ENCODE measurements around the gene TRDN.
"Not testable (repeated sequence)": the region's sequence is repeated elsewhere in the genome, so short reads cannot be mapped to it uniquely, and the experiment has no call there.

TRDN gene

DNA sequence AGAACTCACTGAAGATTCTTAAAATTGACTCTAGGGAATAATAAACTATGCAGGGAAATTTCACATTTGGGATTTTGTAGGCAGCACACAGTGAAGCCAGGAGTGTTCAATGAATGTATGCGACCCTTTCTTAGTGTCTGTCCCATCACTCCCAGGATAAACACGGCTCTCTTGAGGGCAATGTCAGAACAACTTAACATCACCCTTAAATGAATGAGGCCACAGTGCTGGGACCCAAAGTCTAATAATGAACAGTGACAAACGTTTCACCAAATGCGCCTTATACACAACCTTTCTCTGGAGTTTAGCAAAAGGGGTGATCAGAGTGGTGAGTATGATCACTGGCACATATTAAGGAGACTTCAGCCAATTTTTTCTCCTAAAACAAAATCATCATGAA is 403.4 kb downstream of the TRDN start:
- Histone ChIP-seq H3F3A (ENCODE audit: control insufficient read depth, insufficient read depth) (no peaks in the 10 kb centered on the region), H3K4me1 (ENCODE audit: control insufficient read depth, low read length) (no peaks in the 10 kb centered on the region), H3K9me3 (ENCODE audit: control insufficient read depth, insufficient read depth, low read length) (no peaks in the 10 kb centered on the region), H3K79me2 (ENCODE audit: control insufficient read depth, low read length) (no peaks in the 10 kb centered on the region), H3K27ac (ENCODE audit: low read depth, low read length) (no peak overlapping the region), H3K9me2 (replicated peaks; ENCODE audit: control insufficient read depth, low read length) (no peaks in the 10 kb centered on the region), H3K4me2 (ENCODE audit: low read length) (no peak overlapping the region), H3K4me3 (ENCODE audit: low read length) (no peak overlapping the region), H4K20me1 (ENCODE audit: control insufficient read depth, insufficient read depth, low read depth, low read length) (no peaks in the 10 kb centered on the region), H3K27me3 (ENCODE audit: control insufficient read depth, low read length) (no peaks in the 10 kb centered on the region), H3K36me3 (ENCODE audit: control insufficient read depth, low read length) (no peaks in the 10 kb centered on the region)
- TF ChIP-seq, protein P1, sequence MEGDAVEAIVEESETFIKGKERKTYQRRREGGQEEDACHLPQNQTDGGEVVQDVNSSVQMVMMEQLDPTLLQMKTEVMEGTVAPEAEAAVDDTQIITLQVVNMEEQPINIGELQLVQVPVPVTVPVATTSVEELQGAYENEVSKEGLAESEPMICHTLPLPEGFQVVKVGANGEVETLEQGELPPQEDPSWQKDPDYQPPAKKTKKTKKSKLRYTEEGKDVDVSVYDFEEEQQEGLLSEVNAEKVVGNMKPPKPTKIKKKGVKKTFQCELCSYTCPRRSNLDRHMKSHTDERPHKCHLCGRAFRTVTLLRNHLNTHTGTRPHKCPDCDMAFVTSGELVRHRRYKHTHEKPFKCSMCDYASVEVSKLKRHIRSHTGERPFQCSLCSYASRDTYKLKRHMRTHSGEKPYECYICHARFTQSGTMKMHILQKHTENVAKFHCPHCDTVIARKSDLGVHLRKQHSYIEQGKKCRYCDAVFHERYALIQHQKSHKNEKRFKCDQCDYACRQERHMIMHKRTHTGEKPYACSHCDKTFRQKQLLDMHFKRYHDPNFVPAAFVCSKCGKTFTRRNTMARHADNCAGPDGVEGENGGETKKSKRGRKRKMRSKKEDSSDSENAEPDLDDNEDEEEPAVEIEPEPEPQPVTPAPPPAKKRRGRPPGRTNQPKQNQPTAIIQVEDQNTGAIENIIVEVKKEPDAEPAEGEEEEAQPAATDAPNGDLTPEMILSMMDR (IDR thresholded peaks at IDR 0.05; ENCODE audit: low read depth, low read length, poor library complexity, severe bottlenecking): no peak

DNA sequence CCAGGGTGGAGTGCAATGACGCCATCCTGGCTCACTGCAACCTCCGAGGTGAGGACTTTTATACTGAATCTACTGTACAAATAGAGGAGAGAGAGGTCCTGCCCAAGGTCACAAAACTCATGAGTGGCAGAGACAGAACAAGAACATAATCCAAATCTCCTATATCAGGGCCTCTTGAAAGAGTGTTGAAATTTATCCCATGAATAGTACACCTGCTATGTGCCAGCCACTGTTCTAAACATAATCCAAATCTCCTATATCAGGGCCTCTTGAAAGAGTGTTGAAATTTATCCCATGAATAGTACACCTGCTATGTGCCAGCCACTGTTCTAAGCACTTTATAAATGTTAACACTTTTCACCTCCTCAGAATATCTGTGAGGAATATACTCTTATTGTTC is 409.0 kb downstream of the TRDN start:
- not testable (repeated sequence) for H3K79me2 ChIP-seq (ENCODE audit: control insufficient read depth, low read length); H3F3A ChIP-seq (ENCODE audit: control insufficient read depth, insufficient read depth); H3K9me3 ChIP-seq (ENCODE audit: control insufficient read depth, insufficient read depth, low read length); H3K9me2 ChIP-seq (replicated peaks; ENCODE audit: control insufficient read depth, low read length); H3K36me3 ChIP-seq (ENCODE audit: control insufficient read depth, low read length); H3K4me1 ChIP-seq (ENCODE audit: control insufficient read depth, low read length); H3K4me2 ChIP-seq (ENCODE audit: low read length); H4K20me1 ChIP-seq (ENCODE audit: control insufficient read depth, insufficient read depth, low read depth, low read length); H3K27ac ChIP-seq (ENCODE audit: low read depth, low read length); H3K27me3 ChIP-seq (ENCODE audit: control insufficient read depth, low read length); H3K4me3 ChIP-seq (ENCODE audit: low read length)

DNA sequence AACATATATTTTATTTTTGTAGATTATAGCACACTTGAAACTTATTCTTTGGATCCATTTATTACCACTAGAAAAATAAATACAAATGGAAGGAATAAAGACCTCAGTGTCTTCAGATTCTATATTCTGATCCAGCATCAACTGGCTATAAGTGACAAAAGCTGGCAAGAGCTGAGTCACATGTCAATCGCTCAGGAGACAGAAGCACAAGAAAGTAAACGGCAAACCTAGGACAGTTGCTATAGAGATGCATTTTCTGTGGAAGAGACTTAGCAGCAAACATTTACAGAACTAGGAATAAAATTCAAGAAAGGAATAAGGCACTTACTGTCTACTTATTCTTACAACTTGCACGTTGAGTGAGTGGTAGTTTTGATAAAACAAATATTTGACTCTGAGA is 410.4 kb downstream of the TRDN start:
- Histone ChIP-seq H3K9me2 (replicated peaks; ENCODE audit: control insufficient read depth, low read length) (no peaks in the 10 kb centered on the region), H3K36me3 (ENCODE audit: control insufficient read depth, low read length) (no peaks in the 10 kb centered on the region), H3K4me3 (ENCODE audit: low read length) (no peak overlapping the region), H3K27ac (ENCODE audit: low read depth, low read length) (no peak overlapping the region), H3K4me1 (ENCODE audit: control insufficient read depth, low read length) (no peaks in the 10 kb centered on the region), H3K79me2 (ENCODE audit: control insufficient read depth, low read length) (no peaks in the 10 kb centered on the region), H3K9me3 (ENCODE audit: control insufficient read depth, insufficient read depth, low read length) (no peaks in the 10 kb centered on the region), H3K4me2 (ENCODE audit: low read length) (no peak overlapping the region), H4K20me1 (ENCODE audit: control insufficient read depth, insufficient read depth, low read depth, low read length) (no peaks in the 10 kb centered on the region), H3F3A (ENCODE audit: control insufficient read depth, insufficient read depth) (no peaks in the 10 kb centered on the region), H3K27me3 (ENCODE audit: control insufficient read depth, low read length) (no peaks in the 10 kb centered on the region)
- TF ChIP-seq EZH2phosphoT487 (IDR thresholded peaks at IDR 0.05; ENCODE audit: borderline replicate concordance, low read length): no peak
- TF ChIP-seq, protein P1 (IDR thresholded peaks at IDR 0.05; ENCODE audit: low read depth, low read length, poor library complexity, severe bottlenecking): no peak

DNA sequence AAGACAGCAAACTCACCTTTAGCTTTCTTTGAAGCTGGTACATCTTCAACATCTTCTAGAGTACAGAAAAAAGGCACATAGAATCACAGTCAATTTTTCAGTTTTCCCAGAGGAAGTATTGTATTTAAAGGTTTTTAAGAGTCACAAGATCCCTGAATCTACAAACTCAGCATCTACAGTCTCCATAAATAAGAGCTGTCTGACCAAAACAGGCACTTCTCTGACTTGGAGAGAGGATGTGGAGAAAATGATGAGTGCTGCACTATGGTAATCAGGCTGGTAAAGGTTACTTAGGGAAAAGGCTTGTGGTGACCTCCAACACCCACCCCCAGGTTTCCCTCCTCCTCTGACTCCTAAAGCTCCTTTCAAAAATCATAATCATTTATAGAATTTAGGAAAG is 412.7 kb downstream of the TRDN start:
- no peaks in the 10 kb centered on the region for H3K9me2 ChIP-seq (replicated peaks; ENCODE audit: control insufficient read depth, low read length)
- no peak overlapping the region for H3K4me2 ChIP-seq (ENCODE audit: low read length)
- no peak overlapping the region for H3K27ac ChIP-seq (ENCODE audit: low read depth, low read length)
- no peaks in the 10 kb centered on the region for H3K79me2 ChIP-seq (ENCODE audit: control insufficient read depth, low read length)
- H3K27me3 ChIP-seq (ENCODE audit: control insufficient read depth, low read length): no peaks in the 10 kb centered on the region
- no peaks in the 10 kb centered on the region for H3K36me3 ChIP-seq (ENCODE audit: control insufficient read depth, low read length)
- no peaks in the 10 kb centered on the region for H3K9me3 ChIP-seq (ENCODE audit: control insufficient read depth, insufficient read depth, low read length)
- H4K20me1 ChIP-seq (ENCODE audit: control insufficient read depth, insufficient read depth, low read depth, low read length): no peaks in the 10 kb centered on the region
- H3K4me1 ChIP-seq (ENCODE audit: control insufficient read depth, low read length): no peaks in the 10 kb centered on the region
- H3K4me3 ChIP-seq (ENCODE audit: low read length): no peak overlapping the region
- no peak for TF ChIP-seq EZH2phosphoT487 (IDR thresholded peaks at IDR 0.05; ENCODE audit: borderline replicate concordance, low read length)
- TF ChIP-seq, protein P1 (IDR thresholded peaks at IDR 0.05; ENCODE audit: low read depth, low read length, poor library complexity, severe bottlenecking): no peak
- no peaks in the 10 kb centered on the region for H3F3A ChIP-seq (ENCODE audit: control insufficient read depth, insufficient read depth)

All from DOHH2 (cell line).